Measurements from ENCODE around the gene FCSK.
"Not testable (repeated sequence)": the region's sequence is repeated elsewhere in the genome, so short reads cannot be mapped to it uniquely, and the experiment has no call there.

The FCSK gene

GRCh38 chr16:70454222-70455034 is at the start of gene FCSK:
Gene FCSK, plus strand, starts transcription at chr16:70454595. Its CDS starts 8,596 bp downstream, at chr16:70463191.
- DNase-seq, result peak; percentile 40 to 65

- DNase-seq, result not testable (repeated sequence)
Observed at GRCh38 chr16:70406104-70406503, 48.3 kb upstream of the FCSK start.

GRCh38 chr16:70407811-70408274 is 46.6 kb upstream of the FCSK start:
- no peak for DNase-seq

GRCh38 chr16:70410734-70411133 is 43.7 kb upstream of the FCSK start:
- DNase-seq, result no peak

GRCh38 chr16:70412385-70412784 is 42.0 kb upstream of the FCSK start:
- no peak for DNase-seq

- DNase-seq, result not testable (repeated sequence)
Observed at GRCh38 chr16:70413572-70413971, 40.8 kb upstream of the FCSK start.

GRCh38 chr16:70416748-70417616 is 37.4 kb upstream of the FCSK start:
- no peak for DNase-seq

GRCh38 chr16:70417661-70418060 is 36.7 kb upstream of the FCSK start:
- DNase-seq, result no peak

- no peak for DNase-seq
Observed at GRCh38 chr16:70418274-70418992, 36.0 kb upstream of the FCSK start.

- DNase-seq, result no peak
Observed at GRCh38 chr16:70418993-70419318, 35.4 kb upstream of the FCSK start.

GRCh38 chr16:70419384-70420327 is 34.7 kb upstream of the FCSK start:
- DNase-seq, result no peak

GRCh38 chr16:70421014-70421413 is 33.4 kb upstream of the FCSK start:
- DNase-seq, result no peak

GRCh38 chr16:70421473-70422311 is 32.7 kb upstream of the FCSK start:
- DNase-seq, result no peak

- DNase-seq, result no peak
Observed at GRCh38 chr16:70422543-70422942, 31.9 kb upstream of the FCSK start.

- no peak for DNase-seq
Observed at GRCh38 chr16:70427786-70428177, 26.6 kb upstream of the FCSK start.

- DNase-seq, result peak; percentile 71 to 87
Observed at GRCh38 chr16:70428178-70428998, 26.0 kb upstream of the FCSK start.

- no peak for DNase-seq
Observed at GRCh38 chr16:70429888-70430666, 24.3 kb upstream of the FCSK start.

- DNase-seq, result peak; percentile 61 to 94
Observed at GRCh38 chr16:70430667-70431536, 23.5 kb upstream of the FCSK start.

All from bone marrow (tissue), 2 donors.